Measurements from ENCODE around the gene LMO7. TPM values are rescaled to one million over a fixed set of nuclear protein-coding genes. Genes with fewer than 3 reads are reported as not detected.

LMO7 gene
- total RNA-seq, 1 experiment from 2014 or later: 18.5 TPM

DNA sequence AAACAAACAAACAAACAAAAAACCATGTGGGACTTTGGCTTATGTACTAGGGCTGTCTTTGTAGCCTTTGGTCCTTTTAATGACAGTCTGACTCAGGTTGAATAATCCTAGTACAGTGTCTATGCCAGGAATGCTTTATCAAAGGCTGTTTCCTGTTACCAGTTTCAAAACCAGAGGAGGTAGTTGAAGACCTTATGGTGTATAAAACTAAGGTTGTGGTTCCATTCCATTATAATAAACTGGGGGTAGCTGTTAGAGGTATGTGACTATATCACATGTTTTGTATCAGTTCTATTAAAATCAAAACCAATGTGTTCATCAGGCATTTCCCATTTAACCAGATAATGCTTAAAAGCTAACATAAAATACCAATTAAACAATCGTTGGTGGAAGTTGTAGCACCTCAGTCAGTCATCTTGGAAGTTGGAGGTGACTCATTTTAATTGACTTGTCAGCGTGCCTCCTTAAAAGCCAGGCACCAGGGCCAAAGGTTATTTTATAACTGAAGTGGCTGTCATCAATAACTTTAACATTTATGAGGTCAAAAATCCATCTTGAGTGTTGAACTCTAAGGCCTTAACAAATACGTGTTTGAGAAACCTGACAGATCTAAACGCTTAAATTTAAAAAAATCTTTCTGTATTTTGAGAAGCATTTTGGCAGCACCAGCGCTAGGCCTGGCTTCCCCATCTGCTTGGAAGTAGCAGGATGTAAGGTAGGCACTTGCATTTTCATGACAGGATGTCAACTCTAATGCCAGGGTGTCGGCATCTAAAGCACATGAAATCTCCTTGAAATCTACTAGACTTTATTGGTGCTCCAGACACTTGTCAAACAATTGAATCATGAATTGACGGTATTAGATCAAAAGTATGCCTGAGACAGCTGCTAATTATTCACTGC is 162.5 kb downstream of the LMO7 start:
- H3K27me3 Mint-ChIP-seq (ENCODE audit: low read depth): no peaks in the 10 kb centered on the region
- no peak overlapping the region for H3K27ac Mint-ChIP-seq
- no peak overlapping the region for H3K4me3 Mint-ChIP-seq
- ChIA-PET POLR2A (no interaction called here), CTCF (no interaction called here)
- DNase-seq (ENCODE audit: low spot score): no peak
- peaks cover 5% of the 10 kb centered on the region for H3K9me3 Mint-ChIP-seq
- TF ChIP-seq GTF2I (CRISPR knock-in tag; conservative IDR thresholded peaks at IDR 0.05) (no peak), ZNF138 (CRISPR knock-in tag; conservative IDR thresholded peaks at IDR 0.05) (no peak), ZNF121 (CRISPR knock-in tag; IDR thresholded peaks at IDR 0.05) (no peak), PRRX2 (CRISPR knock-in tag; IDR thresholded peaks at IDR 0.05) (no peak), KAT7 (CRISPR knock-in tag; IDR thresholded peaks at IDR 0.05; ENCODE audit: borderline replicate concordance) (no peak), RELA (CRISPR knock-in tag; IDR thresholded peaks at IDR 0.05; ENCODE audit: borderline replicate concordance) (no peak), ZNF396 (CRISPR knock-in tag; IDR thresholded peaks at IDR 0.05; ENCODE audit: borderline replicate concordance) (no peak), SMAD3 (CRISPR knock-in tag; IDR thresholded peaks at IDR 0.05; ENCODE audit: borderline replicate concordance) (no peak), NR2C2 (CRISPR knock-in tag; IDR thresholded peaks at IDR 0.05) (no peak), SP1 (CRISPR knock-in tag; conservative IDR thresholded peaks at IDR 0.05) (no peak), FOXP1 (CRISPR knock-in tag; IDR thresholded peaks at IDR 0.05; ENCODE audit: borderline replicate concordance) (no peak), ZNF219 (CRISPR knock-in tag; IDR thresholded peaks at IDR 0.05; ENCODE audit: borderline replicate concordance) (no peak), NFATC4 (CRISPR knock-in tag; IDR thresholded peaks at IDR 0.05) (no peak), ZNF423 (CRISPR knock-in tag; IDR thresholded peaks at IDR 0.05) (no peak), FOXK1 (CRISPR knock-in tag; IDR thresholded peaks at IDR 0.05) (no peak), CREB1 (CRISPR knock-in tag; IDR thresholded peaks at IDR 0.05) (no peak)
- TF ChIP-seq, protein P1, sequence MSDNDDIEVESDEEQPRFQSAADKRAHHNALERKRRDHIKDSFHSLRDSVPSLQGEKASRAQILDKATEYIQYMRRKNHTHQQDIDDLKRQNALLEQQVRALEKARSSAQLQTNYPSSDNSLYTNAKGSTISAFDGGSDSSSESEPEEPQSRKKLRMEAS (CRISPR knock-in tag; IDR thresholded peaks at IDR 0.05): no peak
- TF ChIP-seq, protein P2, sequence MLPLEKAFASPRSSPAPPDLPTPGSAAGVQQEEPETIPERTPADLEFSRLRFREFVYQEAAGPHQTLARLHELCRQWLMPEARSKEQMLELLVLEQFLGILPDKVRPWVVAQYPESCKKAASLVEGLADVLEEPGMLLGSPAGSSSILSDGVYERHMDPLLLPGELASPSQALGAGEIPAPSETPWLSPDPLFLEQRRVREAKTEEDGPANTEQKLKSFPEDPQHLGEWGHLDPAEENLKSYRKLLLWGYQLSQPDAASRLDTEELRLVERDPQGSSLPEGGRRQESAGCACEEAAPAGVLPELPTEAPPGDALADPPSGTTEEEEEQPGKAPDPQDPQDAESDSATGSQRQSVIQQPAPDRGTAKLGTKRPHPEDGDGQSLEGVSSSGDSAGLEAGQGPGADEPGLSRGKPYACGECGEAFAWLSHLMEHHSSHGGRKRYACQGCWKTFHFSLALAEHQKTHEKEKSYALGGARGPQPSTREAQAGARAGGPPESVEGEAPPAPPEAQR (CRISPR knock-in tag; IDR thresholded peaks at IDR 0.05): no peak
- TF ChIP-seq, protein P3, sequence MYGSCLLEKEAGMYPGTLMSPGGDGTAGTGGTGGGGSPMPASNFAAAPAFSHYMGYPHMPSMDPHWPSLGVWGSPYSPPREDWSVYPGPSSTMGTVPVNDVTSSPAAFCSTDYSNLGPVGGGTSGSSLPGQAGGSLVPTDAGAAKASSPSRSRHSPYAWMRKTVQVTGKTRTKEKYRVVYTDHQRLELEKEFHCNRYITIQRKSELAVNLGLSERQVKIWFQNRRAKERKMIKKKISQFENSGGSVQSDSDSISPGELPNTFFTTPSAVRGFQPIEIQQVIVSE (CRISPR knock-in tag; IDR thresholded peaks at IDR 0.05; ENCODE audit: borderline replicate concordance): no peak
- peaks cover 68% of the 10 kb centered on the region for H3K4me1 Mint-ChIP-seq
- no peak for ATAC-seq
- H3K36me3 Mint-ChIP-seq: no peaks in the 10 kb centered on the region; the same call in 1 of the 2 replicates

DNA sequence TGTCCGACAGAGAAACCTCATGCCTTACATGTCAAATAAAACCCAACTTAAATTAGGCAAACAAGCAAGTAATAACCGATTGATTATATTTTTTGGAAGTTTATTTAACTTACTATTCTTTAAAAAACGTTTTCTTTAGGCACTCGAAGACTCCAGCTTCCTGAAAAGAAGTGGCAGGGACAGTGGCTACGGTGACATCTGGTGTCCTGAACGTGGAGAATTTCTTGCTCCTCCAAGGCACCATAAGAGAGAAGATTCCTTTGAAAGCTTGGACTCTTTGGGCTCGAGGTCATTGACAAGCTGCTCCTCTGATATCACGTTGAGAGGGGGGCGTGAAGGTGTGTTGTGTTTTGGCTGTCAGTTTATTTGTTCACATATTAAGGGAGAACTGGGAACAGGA is 164.4 kb downstream of the LMO7 start:
- no peak for DNase-seq (ENCODE audit: low spot score)
- TF ChIP-seq CBFB (CRISPR knock-in tag; IDR thresholded peaks at IDR 0.05; ENCODE audit: low read depth): no peak
- Mint-ChIP-seq H3K9me3 (no peaks in the 10 kb centered on the region), H3K4me1 (peaks cover 84% of the 10 kb centered on the region), H3K36me3 (no peaks in the 10 kb centered on the region; the same call in 1 of the 2 replicates), H3K27ac (peak overlapping the region; percentile 90), H3K27me3 (ENCODE audit: low read depth) (no peaks in the 10 kb centered on the region), H3K4me3 (no peak overlapping the region)
- ChIA-PET CTCF (interaction anchor here (0.7 to 1.8 kb wide), 2 partner anchors 104 to 125 kb away, joined by 3 to 10 read pairs; no protein-coding TSS in a partner anchor), POLR2A (interaction anchor here (0.6 kb wide), 1 partner anchor 12 kb away, joined by 6 read pairs; no protein-coding TSS in a partner anchor)
- no peak for ATAC-seq

DNA sequence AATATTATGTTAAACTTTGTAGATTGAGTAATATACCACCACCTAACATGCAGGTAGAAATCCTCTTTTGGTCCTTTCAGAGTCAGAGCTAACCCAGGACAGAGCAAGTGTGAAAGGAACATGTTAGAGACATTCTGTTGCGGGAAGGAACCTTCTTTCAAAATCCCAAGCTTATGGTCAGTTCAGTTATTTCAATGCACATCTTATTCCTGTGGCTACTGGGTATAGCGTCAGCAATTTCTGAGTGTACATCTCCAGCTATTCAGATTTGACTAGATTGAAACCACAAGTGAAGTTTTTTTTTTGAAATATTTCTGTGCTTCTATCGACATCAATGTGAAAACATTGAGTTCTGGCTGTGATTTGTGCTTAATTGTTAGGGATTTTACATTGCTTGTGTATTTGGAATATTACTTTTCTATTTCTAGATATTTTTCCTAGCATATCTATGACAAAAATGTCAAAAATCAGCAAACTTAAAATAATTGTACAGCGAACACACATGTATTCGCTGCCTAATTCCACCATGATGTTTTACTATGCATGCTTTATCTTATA is 165.3 kb downstream of the LMO7 start:
- H3K36me3 Mint-ChIP-seq: no peaks in the 10 kb centered on the region; the same call in 1 of the 2 replicates
- no peak overlapping the region for H3K4me3 Mint-ChIP-seq
- no peaks in the 10 kb centered on the region for H3K9me3 Mint-ChIP-seq
- H3K27me3 Mint-ChIP-seq (ENCODE audit: low read depth): no peaks in the 10 kb centered on the region
- ATAC-seq: no peak
- ChIA-PET CTCF (interaction anchor here (1.8 kb wide), 1 partner anchor 105 kb away, joined by 10 read pairs; no protein-coding TSS in a partner anchor), POLR2A (interaction anchor here (0.6 kb wide), 1 partner anchor 576 kb away, joined by 3 read pairs; no protein-coding TSS in a partner anchor)
- H3K4me1 Mint-ChIP-seq: peaks cover 93% of the 10 kb centered on the region
- peak overlapping the region; percentile 77 for H3K27ac Mint-ChIP-seq
- DNase-seq (ENCODE audit: low spot score): no peak
- no peak for TF ChIP-seq JUN (CRISPR knock-in tag; IDR thresholded peaks at IDR 0.05)
- TF ChIP-seq, protein P4, sequence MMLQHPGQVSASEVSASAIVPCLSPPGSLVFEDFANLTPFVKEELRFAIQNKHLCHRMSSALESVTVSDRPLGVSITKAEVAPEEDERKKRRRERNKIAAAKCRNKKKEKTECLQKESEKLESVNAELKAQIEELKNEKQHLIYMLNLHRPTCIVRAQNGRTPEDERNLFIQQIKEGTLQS (CRISPR knock-in tag; conservative IDR thresholded peaks at IDR 0.05): no peak
- TF ChIP-seq TEAD1 (CRISPR knock-in tag; IDR thresholded peaks at IDR 0.05): no peak
- TF ChIP-seq, protein P5, sequence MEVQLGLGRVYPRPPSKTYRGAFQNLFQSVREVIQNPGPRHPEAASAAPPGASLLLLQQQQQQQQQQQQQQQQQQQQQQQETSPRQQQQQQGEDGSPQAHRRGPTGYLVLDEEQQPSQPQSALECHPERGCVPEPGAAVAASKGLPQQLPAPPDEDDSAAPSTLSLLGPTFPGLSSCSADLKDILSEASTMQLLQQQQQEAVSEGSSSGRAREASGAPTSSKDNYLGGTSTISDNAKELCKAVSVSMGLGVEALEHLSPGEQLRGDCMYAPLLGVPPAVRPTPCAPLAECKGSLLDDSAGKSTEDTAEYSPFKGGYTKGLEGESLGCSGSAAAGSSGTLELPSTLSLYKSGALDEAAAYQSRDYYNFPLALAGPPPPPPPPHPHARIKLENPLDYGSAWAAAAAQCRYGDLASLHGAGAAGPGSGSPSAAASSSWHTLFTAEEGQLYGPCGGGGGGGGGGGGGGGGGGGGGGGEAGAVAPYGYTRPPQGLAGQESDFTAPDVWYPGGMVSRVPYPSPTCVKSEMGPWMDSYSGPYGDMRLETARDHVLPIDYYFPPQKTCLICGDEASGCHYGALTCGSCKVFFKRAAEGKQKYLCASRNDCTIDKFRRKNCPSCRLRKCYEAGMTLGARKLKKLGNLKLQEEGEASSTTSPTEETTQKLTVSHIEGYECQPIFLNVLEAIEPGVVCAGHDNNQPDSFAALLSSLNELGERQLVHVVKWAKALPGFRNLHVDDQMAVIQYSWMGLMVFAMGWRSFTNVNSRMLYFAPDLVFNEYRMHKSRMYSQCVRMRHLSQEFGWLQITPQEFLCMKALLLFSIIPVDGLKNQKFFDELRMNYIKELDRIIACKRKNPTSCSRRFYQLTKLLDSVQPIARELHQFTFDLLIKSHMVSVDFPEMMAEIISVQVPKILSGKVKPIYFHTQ (CRISPR knock-in tag; IDR thresholded peaks at IDR 0.05): no peak
- no peak for TF ChIP-seq CREM (CRISPR knock-in tag; IDR thresholded peaks at IDR 0.05)
- no peak for TF ChIP-seq GRHL2 (CRISPR knock-in tag; IDR thresholded peaks at IDR 0.05; ENCODE audit: insufficient replicate concordance, severe bottlenecking)
- no peak for TF ChIP-seq ZNF138 (CRISPR knock-in tag; conservative IDR thresholded peaks at IDR 0.05)
- no peak for TF ChIP-seq ZNF121 (CRISPR knock-in tag; IDR thresholded peaks at IDR 0.05)
- TF ChIP-seq NR2C2 (CRISPR knock-in tag; IDR thresholded peaks at IDR 0.05): no peak
- TF ChIP-seq HMGA2 (CRISPR knock-in tag; IDR thresholded peaks at IDR 0.05): no peak

Data from WTC11 (cell line).